CD1c-positive myeloid dendritic cell (primary cell): ENCODE results near the gene SFXN2.
"Not testable (repeated sequence)": the region's sequence is repeated elsewhere in the genome, so short reads cannot be mapped to it uniquely, and the experiment has no call there.

Source experiments
- DNase-seq: peaks from one replicate; pipeline ENCODE4 v3.0.0-alpha.2; 2016; ENCODE audit errors: extremely low spot score

The SFXN2 gene

GRCh38 chr10:102720337-102720736 is 5.9 kb downstream of the SFXN2 start:
- no peak for DNase-seq

GRCh38 chr10:102720775-102721301 is 6.4 kb downstream of the SFXN2 start:
- DNase-seq, result no peak

- DNase-seq, result no peak
Measured at GRCh38 chr10:102721954-102722353, 7.5 kb downstream of the SFXN2 start.

GRCh38 chr10:102723989-102724388 is 9.6 kb downstream of the SFXN2 start:
- no peak for DNase-seq

- DNase-seq, result no peak
Measured at GRCh38 chr10:102726274-102726673, 11.8 kb downstream of the SFXN2 start.

- DNase-seq, result peak; percentile 52
Measured at GRCh38 chr10:102727037-102727818, 12.8 kb downstream of the SFXN2 start.

- DNase-seq, result peak; percentile 83
Measured at GRCh38 chr10:102729029-102730026, 14.9 kb downstream of the SFXN2 start.

GRCh38 chr10:102731222-102731800 is 16.9 kb downstream of the SFXN2 start:
- no peak for DNase-seq

- DNase-seq, result no peak
Measured at GRCh38 chr10:102732661-102733060, 18.2 kb downstream of the SFXN2 start.

- DNase-seq, result no peak
Measured at GRCh38 chr10:102735065-102735562, 20.7 kb downstream of the SFXN2 start.

GRCh38 chr10:102738692-102739121 is 24.3 kb downstream of the SFXN2 start:
- DNase-seq, result peak; percentile 52

- DNase-seq, result no peak
Measured at GRCh38 chr10:102740229-102740628, 25.8 kb downstream of the SFXN2 start.

GRCh38 chr10:102741726-102742237 is 27.3 kb downstream of the SFXN2 start:
- DNase-seq, result no peak

GRCh38 chr10:102742313-102742712 is 27.9 kb downstream of the SFXN2 start:
- DNase-seq, result not testable (repeated sequence)

- DNase-seq, result no peak
Measured at GRCh38 chr10:102743078-102743587, 28.7 kb downstream of the SFXN2 start.

- peak; percentile 99 for DNase-seq
Measured at GRCh38 chr10:102743588-102744373, 29.3 kb downstream of the SFXN2 start, which contains the start of gene WBP1L. Gene WBP1L (plus strand): TSS chr10:102743948. CDS start chr10:102744054, 106 bp downstream.

- no peak for DNase-seq
Measured at GRCh38 chr10:102744374-102745051, 30.1 kb downstream of the SFXN2 start.

- DNase-seq, result no peak
Measured at GRCh38 chr10:102745157-102745556, 30.7 kb downstream of the SFXN2 start.

- no peak for DNase-seq
Measured at GRCh38 chr10:102752266-102752930, 38.0 kb downstream of the SFXN2 start.
